Body of pancreas (tissue), 4 donors: Measurements from ENCODE around the gene PRR9.

Experiments used
- CTCF ChIP-seq, 7 experiments: fragments of 450-650 bp in 4 of 7; fragments of 200-600 bp in 3 of 7; sonication (generic) in 3 of 7; IDR thresholded peaks; one replicate each; pipeline ENCODE4 v1.5.1; 2016 to 2019; ENCODE audit warnings: antibody characterized with exemption in 7 of 7
- POLR2A ChIP-seq, 3 donors: fragments of 450-650 bp; IDR thresholded peaks; one replicate each; pipeline ENCODE4 v1.6.1; 2016; ENCODE audit warnings: antibody characterized with exemption in 3 of 3, mild to moderate bottlenecking in 2 of 3

- TF ChIP-seq CTCF (IDR thresholded peaks at IDR 0.05) (no peak), POLR2A (IDR thresholded peaks at IDR 0.05) (no peak)
These were observed 42.0 kb downstream of the PRR9 start, which contains the start of gene LORICRIN for GRCh38 chr1:153259387-153259786.
